ENCODE measurements around the gene WDR81. TPM values are rescaled to one million over a fixed set of nuclear protein-coding genes. Genes with fewer than 3 reads are reported as not detected.

WDR81 gene
- total and polyA plus RNA-seq, 10 of the 15 experiments (the other 5 are each of a cell fraction or from before 2014, with no cell fraction given), result 0.13 to 22.4 (median 7.3) TPM; not detected in 1

DNA sequence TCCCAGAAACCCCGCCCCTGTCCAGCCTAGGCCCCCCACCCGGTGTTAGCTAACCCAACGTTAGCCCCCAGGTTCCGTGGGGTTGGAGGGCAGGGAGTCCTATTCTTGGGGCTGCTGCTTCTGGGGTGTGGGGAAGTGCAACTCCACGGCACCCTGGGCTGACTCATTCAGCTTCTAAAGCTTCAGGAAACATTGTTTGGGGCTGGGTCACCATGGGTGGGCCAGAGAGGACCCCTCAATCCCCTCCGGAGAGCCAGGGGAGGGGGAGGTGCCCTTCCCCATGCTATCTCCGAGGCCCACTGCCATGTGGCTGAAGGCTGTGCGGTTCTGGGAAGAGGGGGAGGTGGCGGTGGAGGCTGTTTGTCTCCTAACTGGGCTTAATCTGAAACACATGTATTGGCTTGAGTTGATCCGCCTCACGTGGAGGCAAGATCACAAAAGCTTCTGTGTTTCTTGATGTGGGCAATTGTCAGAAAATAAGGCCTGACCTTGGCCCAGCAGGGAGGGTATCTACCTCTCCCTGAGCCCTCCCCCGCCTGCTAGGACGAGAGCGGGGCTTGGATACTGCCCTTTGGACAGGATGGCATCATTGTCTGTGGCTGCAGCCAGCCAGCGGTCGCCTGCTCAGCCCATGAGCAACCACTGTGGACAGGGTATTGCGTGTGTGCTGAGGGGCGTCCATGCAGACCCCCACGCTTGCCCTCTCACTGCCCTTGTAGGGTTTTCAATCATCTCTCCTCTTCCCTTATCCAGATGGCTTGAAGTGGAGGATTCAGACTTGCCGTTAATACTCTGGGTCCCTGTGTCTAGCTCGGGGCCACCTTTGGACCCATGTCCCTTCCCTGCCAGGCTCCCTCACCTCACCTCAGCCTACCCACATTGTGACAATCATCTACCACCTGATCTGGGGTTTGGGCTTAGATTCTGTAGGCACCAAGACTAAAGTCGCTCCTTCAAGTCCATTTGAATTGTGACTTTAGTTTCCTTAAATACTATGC, 38.7 kb downstream of the WDR81 start:
- WGBS (ENCODE audit: insufficient coverage, insufficient replicate concordance, low lambda C conversion rate, missing lambda C conversion rate), result 26% methylated on average over 22 of the region's 22 CpGs
- POLR2A ChIA-PET, result no interaction called here
- no peaks in the 10 kb centered on the region for H3K36me3 ChIP-seq (ENCODE audit: control insufficient read depth in 2 of 2, insufficient read depth in 2 of 2, low read length in 1 of 2)
- peak overlapping the region; percentile 48; the same call in 1 of the 2 replicates for H2AFZ ChIP-seq (ENCODE audit: control insufficient read depth, low read depth, low read length)
- no peak overlapping the region for H3K9ac ChIP-seq (ENCODE audit: control insufficient read depth, insufficient read depth, low read length)
- no peak overlapping the region for H3K4me2 ChIP-seq (ENCODE audit: control insufficient read depth, insufficient read depth)
- BruUV-seq (replicated peaks), result no TSS peak
- FAIRE-seq (no peak), DNase-seq (ENCODE audit: low read depth, low spot score) (no peak), ATAC-seq (peak; percentile 71)
- TF ChIP-seq EP300 (IDR thresholded peaks at IDR 0.05; ENCODE audit: borderline replicate concordance in 1 of 2, control insufficient read depth in 1 of 2, low read depth in 2 of 2, low read length in 2 of 2) (no peak), SPI1 (IDR thresholded peaks at IDR 0.05; ENCODE audit: borderline replicate concordance, insufficient read depth, low read depth, low read length) (peak; percentile 75), FOXK2 (IDR thresholded peaks at IDR 0.05) (no peak)
- CTCF ChIA-PET, result interaction anchor here (0.5 to 1.3 kb wide), 5 partner anchors 11 to 154 kb away, joined by 3 read pairs; no protein-coding TSS in a partner anchor
- H3K4me3 ChIP-seq, result no peak overlapping the region
- intact Hi-C loops (cut with micrococcal nuclease; ENCODE audit: unreplicated experiment), result no loop called here
- SMC1A ChIA-PET (ENCODE audit: uncharacterized antibody, unreplicated experiment), result interaction anchor here (0.8 to 1.6 kb wide), 4 partner anchors 11 to 27 kb away, joined by 3 to 6 read pairs (median 4); no protein-coding TSS in a partner anchor
- no peaks in the 10 kb centered on the region for H3K9me3 ChIP-seq (replicated peaks; ENCODE audit: control insufficient read depth, insufficient read depth, low read length)
- no peaks in the 10 kb centered on the region for H4K20me1 ChIP-seq (ENCODE audit: control insufficient read depth, insufficient read depth)
- in situ Hi-C loops (cut with MboI), result no loop called here
- peaks cover 16% of the 10 kb centered on the region for H3K4me1 ChIP-seq (ENCODE audit: control insufficient read depth, insufficient read depth, low read length)
- H3K27me3 ChIP-seq (replicated peaks in 1 of 2; ENCODE audit: control insufficient read depth in 2 of 2, insufficient read depth in 2 of 2, low read length in 1 of 2), result no peaks in the 10 kb centered on the region; a peak in 1 of 4 replicates
- no peak overlapping the region for H3K27ac ChIP-seq (ENCODE audit: control insufficient read depth, insufficient read depth)
- RAD21 ChIA-PET (ENCODE audit: unreplicated experiment), result interaction anchor here (1.2 kb wide), 2 partner anchors 27 to 42 kb away, joined by 3 read pairs; no protein-coding TSS in a partner anchor
- H3K79me2 ChIP-seq (ENCODE audit: control insufficient read depth, insufficient read depth, low read length), result no peaks in the 10 kb centered on the region

DNA sequence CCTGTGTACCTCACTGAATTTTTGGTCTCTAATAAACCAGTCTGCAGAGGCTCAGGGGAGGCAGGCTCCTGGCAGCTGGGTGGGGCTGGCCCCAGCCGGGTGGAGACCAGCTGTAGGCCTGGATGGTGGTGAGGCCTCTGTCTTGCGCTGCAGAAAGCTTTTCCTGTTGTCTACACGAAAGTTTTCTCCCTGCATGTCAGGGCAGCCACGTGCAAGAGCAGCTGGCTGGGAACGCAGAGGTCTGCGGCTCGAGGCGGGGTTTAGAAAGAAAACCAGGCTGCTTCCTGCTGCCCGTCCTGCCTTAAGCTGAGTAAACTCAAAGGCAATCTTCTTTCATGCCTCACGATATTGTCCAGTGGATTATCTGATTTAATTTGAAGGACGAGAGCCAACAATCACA, 39.8 kb downstream of the WDR81 start:
- ChIA-PET CTCF (interaction anchor here (0.6 kb wide), 1 partner anchor 42 kb away, joined by 3 read pairs; no protein-coding TSS in a partner anchor), RAD21 (ENCODE audit: unreplicated experiment) (no interaction called here), POLR2A (no interaction called here), SMC1A (ENCODE audit: uncharacterized antibody, unreplicated experiment) (no interaction called here)
- H4K20me1 ChIP-seq (ENCODE audit: control insufficient read depth, insufficient read depth), result no peaks in the 10 kb centered on the region
- peak overlapping the region; percentile 59 for H2AFZ ChIP-seq (ENCODE audit: control insufficient read depth, low read depth, low read length)
- peaks cover 16% of the 10 kb centered on the region for H3K4me1 ChIP-seq (ENCODE audit: control insufficient read depth, insufficient read depth, low read length)
- no peaks in the 10 kb centered on the region for H3K9me3 ChIP-seq (replicated peaks; ENCODE audit: control insufficient read depth, insufficient read depth, low read length)
- ATAC-seq (peak; percentile 54), FAIRE-seq (no peak), DNase-seq (ENCODE audit: low read depth, low spot score) (no peak)
- intact Hi-C loops (cut with micrococcal nuclease; ENCODE audit: unreplicated experiment), result no loop called here
- H3K9ac ChIP-seq (ENCODE audit: control insufficient read depth, insufficient read depth, low read length), result no peak overlapping the region
- peak overlapping the region; percentile 17; the same call in 1 of the 2 replicates for H3K4me2 ChIP-seq (ENCODE audit: control insufficient read depth, insufficient read depth)
- no TSS peak for BruUV-seq (replicated peaks)
- in situ Hi-C loops (cut with MboI), result no loop called here
- no peaks in the 10 kb centered on the region for H3K36me3 ChIP-seq (ENCODE audit: control insufficient read depth in 2 of 2, insufficient read depth in 2 of 2, low read length in 1 of 2)
- WGBS (ENCODE audit: insufficient coverage, insufficient replicate concordance, low lambda C conversion rate, missing lambda C conversion rate), result 29% methylated on average over 11 of the region's 11 CpGs
- no peaks in the 10 kb centered on the region for H3K79me2 ChIP-seq (ENCODE audit: control insufficient read depth, insufficient read depth, low read length)
- no peak overlapping the region for H3K27ac ChIP-seq (ENCODE audit: control insufficient read depth, insufficient read depth)
- H3K27me3 ChIP-seq (replicated peaks in 1 of 2; ENCODE audit: control insufficient read depth in 2 of 2, insufficient read depth in 2 of 2, low read length in 1 of 2), result no peaks in the 10 kb centered on the region; a peak in 1 of 4 replicates
- H3K4me3 ChIP-seq, result no peak overlapping the region
- TF ChIP-seq TCF12 (IDR thresholded peaks at IDR 0.05; ENCODE audit: low read depth, low read length), result peak; percentile 60; the same call in 1 of the 2 replicates
- TF ChIP-seq, protein P1, sequence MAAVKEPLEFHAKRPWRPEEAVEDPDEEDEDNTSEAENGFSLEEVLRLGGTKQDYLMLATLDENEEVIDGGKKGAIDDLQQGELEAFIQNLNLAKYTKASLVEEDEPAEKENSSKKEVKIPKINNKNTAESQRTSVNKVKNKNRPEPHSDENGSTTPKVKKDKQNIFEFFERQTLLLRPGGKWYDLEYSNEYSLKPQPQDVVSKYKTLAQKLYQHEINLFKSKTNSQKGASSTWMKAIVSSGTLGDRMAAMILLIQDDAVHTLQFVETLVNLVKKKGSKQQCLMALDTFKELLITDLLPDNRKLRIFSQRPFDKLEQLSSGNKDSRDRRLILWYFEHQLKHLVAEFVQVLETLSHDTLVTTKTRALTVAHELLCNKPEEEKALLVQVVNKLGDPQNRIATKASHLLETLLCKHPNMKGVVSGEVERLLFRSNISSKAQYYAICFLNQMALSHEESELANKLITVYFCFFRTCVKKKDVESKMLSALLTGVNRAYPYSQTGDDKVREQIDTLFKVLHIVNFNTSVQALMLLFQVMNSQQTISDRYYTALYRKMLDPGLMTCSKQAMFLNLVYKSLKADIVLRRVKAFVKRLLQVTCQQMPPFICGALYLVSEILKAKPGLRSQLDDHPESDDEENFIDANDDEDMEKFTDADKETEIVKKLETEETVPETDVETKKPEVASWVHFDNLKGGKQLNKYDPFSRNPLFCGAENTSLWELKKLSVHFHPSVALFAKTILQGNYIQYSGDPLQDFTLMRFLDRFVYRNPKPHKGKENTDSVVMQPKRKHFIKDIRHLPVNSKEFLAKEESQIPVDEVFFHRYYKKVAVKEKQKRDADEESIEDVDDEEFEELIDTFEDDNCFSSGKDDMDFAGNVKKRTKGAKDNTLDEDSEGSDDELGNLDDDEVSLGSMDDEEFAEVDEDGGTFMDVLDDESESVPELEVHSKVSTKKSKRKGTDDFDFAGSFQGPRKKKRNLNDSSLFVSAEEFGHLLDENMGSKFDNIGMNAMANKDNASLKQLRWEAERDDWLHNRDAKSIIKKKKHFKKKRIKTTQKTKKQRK (IDR thresholded peaks at IDR 0.05; ENCODE audit: low read depth, low read length), result no peak
- 0 out of 2 replicates have a peak, but pooled peaks have one; percentile 51 for TF ChIP-seq TCF3 (IDR thresholded peaks at IDR 0.05; ENCODE audit: borderline replicate concordance, insufficient read depth, low read depth, low read length)
- no peak for TF ChIP-seq ETV6 (conservative IDR thresholded peaks at IDR 0.05 in 1 of 2, IDR thresholded peaks at IDR 0.05 in 1 of 2; ENCODE audit: borderline replicate concordance in 1 of 2, low read depth in 1 of 2)
- no peak for TF ChIP-seq ZSCAN29 (IDR thresholded peaks at IDR 0.05)

Data from GM12878 (cell line).